Vagina (tissue), 2 donors: ENCODE data around the gene NINJ1. TPM values are rescaled to one million over a fixed set of nuclear protein-coding genes. Genes with fewer than 3 reads are reported as not detected.
"Not testable (repeated sequence)": the region's sequence is repeated elsewhere in the genome, so short reads cannot be mapped to it uniquely, and the experiment has no call there.

Source experiments
- DNase-seq, 2 donors: peaks; one replicate each; pipeline ENCODE4 v3.0.0-alpha.2; 2017; ENCODE audit errors: extremely low spot score in 2 of 2
- H3K27ac ChIP-seq: fragments of 200-600 bp; sonication (generic); one replicate; pipeline ENCODE4 v1.5.1; 2019
- H3K27me3 ChIP-seq: fragments of 200-600 bp; sonication (generic); one replicate; pipeline ENCODE4 v1.5.1; 2019
- H3K36me3 ChIP-seq, 2 donors: fragments of 200-600 bp; sonication (generic); one replicate each; pipeline ENCODE4 v1.5.1; 2017 to 2019
- H3K4me1 ChIP-seq: fragments of 200-600 bp; sonication (generic); one replicate; pipeline ENCODE4 v1.5.1; 2019
- H3K4me3 ChIP-seq, 2 donors: fragments of 200-600 bp; sonication (generic); 1 replicate in 1 of 2; 2 replicates in 1 of 2; pipeline ENCODE4 v1.5.1; 2016 to 2019
- H3K9me3 ChIP-seq: fragments of 200-600 bp; sonication (generic); one replicate; pipeline ENCODE4 v1.5.1; 2019
- POLR2A ChIP-seq, 2 donors: fragments of 450-650 bp; IDR thresholded peaks; one replicate each; pipeline ENCODE4 v1.6.1; 2017; ENCODE audit warnings: antibody characterized with exemption in 2 of 2, mild to moderate bottlenecking in 2 of 2, moderate library complexity in 2 of 2
- POLR2AphosphoS5 ChIP-seq, 2 donors: sonication (generic); formaldehyde crosslinking; IDR thresholded peaks; one replicate each; pipeline ENCODE4 v1.9.0; 2017; ENCODE audit warnings: antibody characterized with exemption in 2 of 2, mild to moderate bottlenecking in 2 of 2, low read depth in 1 of 2; ENCODE audit not compliant: insufficient read depth in 1 of 2
- intact Hi-C: fragments of 100-400 bp; cut with DNase I; formaldehyde crosslinking; loops from one replicate; pipeline ENCODE4 v1.15.1; 2023
- total RNA-seq: library from RNA; depleted of rRNA; stranded (reverse); fragments of >200 nt; gene quantifications from one replicate; pipeline ENCODE4 v1.2.3, GENCODE V29; 2016
- TF ChIP-seq, protein P1 (sequence below), 3 experiments: fragments of 450-650 bp in 2 of 3; fragments of 200-600 bp in 1 of 3; sonication (generic) in 1 of 3; IDR thresholded peaks; one replicate each; pipeline ENCODE4 v1.5.1; 2017 to 2019; ENCODE audit warnings: antibody characterized with exemption in 3 of 3, mild to moderate bottlenecking in 2 of 3, moderate library complexity in 2 of 3

Gene NINJ1
- total RNA-seq, 1 donor from 2014 or later: 78.6 TPM

DNA sequence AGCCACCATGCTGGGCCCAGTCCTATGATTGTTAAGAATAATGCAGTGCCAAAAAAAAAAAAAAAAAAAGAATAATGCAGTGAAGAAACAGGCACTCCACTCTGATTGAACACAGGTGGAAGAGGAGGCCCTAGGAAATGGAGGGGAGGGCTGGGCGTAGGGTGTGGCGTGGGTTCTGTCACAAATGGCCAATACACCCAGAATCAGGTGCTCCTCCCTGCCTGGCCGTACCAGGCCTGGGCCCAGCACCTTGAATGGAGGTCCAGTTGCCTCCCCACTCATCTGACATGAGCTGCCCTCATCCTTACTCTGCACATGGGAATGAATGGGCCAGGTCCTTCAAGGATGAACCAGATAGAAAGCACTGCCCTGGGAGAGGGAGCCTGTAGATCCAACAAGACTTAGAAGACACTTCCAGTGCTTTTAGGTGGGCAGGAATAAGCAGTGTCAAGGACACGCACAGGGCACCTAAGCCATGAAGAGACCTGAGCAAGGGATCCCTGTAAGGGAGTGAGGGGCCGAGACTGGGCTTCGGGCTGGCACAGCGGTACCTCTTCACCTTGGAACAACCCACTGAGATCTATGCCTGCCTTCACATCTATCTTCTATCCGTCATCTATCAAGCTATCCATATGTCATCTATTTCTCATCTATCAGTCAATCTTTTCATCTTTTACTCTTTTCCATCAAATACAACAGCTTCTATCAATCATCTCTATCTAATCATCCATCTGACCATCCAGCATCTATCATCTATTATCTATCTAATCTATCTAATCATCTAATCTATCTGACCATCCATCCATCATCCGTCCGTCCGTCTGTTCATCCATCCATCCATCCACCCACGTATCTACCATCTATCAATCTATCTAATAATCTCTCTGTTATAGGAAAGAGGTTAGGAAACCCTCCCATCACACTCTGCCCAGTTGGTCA, 15.9 kb downstream of the NINJ1 start:
- no peak for DNase-seq
- H3K27ac ChIP-seq: no peak overlapping the region
- intact Hi-C loops: no loop called here
- no peaks in the 10 kb centered on the region for H3K9me3 ChIP-seq
- peaks cover 26% of the 10 kb centered on the region for H3K4me1 ChIP-seq
- H3K4me3 ChIP-seq: no peak overlapping the region
- peaks cover 0 to 13% of the 10 kb centered on the region in 2 donors for H3K36me3 ChIP-seq
- no peaks in the 10 kb centered on the region for H3K27me3 ChIP-seq
- no peak for TF ChIP-seq POLR2AphosphoS5 (IDR thresholded peaks at IDR 0.05; ENCODE audit: insufficient read depth in 1 of 2, low read depth in 1 of 2)
- TF ChIP-seq, protein P1, sequence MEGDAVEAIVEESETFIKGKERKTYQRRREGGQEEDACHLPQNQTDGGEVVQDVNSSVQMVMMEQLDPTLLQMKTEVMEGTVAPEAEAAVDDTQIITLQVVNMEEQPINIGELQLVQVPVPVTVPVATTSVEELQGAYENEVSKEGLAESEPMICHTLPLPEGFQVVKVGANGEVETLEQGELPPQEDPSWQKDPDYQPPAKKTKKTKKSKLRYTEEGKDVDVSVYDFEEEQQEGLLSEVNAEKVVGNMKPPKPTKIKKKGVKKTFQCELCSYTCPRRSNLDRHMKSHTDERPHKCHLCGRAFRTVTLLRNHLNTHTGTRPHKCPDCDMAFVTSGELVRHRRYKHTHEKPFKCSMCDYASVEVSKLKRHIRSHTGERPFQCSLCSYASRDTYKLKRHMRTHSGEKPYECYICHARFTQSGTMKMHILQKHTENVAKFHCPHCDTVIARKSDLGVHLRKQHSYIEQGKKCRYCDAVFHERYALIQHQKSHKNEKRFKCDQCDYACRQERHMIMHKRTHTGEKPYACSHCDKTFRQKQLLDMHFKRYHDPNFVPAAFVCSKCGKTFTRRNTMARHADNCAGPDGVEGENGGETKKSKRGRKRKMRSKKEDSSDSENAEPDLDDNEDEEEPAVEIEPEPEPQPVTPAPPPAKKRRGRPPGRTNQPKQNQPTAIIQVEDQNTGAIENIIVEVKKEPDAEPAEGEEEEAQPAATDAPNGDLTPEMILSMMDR (IDR thresholded peaks at IDR 0.05): no peak
- no peak for TF ChIP-seq POLR2A (IDR thresholded peaks at IDR 0.05)

GRCh38 chr9:93117521-93117920, 16.5 kb downstream of the NINJ1 start:
- Histone ChIP-seq H3K36me3 (peaks cover 0 to 19% of the 10 kb centered on the region in 2 donors), H3K4me1 (peaks cover 26% of the 10 kb centered on the region)
- DNase-seq, H3K27ac ChIP-seq, H3K27me3 ChIP-seq, H3K9me3 ChIP-seq, H3K4me3 ChIP-seq, intact Hi-C loops: not testable (repeated sequence)

DNA sequence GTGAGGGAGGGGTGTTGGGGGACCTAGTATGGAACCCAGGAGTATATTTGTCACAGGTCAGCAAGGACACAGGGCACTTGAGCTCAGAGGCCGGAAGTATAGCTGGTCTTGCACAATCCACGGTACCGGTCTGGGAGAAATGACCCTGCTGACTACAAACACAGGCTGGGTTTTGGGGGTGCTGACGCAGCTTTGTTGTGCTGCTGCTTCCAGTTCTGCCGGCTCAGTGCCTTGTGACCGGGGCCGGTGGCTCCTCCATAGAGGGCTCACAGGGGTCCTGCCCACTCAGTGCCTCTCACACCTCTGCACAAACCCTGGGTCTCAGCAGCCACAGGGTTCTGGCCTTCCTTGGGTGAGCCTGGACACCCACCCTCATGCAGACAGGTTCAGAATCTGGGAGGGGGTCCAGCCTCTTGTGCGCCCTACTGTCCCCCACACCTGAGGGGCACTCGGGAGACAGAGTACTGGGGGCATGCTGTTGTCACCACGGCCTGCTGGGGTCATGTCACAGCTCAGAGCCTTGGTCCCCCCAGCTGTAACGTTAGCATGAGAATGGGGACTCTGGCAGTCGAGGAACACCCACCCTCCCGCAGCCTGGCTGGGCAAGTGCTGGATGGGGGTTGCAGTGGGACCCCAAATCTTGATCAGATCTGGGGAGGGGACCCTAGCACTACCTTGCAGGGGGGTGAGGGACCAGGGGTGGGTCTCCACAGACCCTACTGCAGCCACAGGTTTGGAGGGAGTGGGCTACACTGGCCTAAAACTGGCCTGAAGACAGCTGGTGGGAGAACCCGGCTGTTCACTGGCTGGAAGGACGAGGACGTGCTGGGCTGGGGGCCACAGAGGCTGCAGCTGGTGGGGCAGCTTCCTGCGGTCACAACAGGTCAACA, 17.7 kb downstream of the NINJ1 start:
- intact Hi-C loops: no loop called here
- peaks cover 0 to 16% of the 10 kb centered on the region in 2 donors for H3K36me3 ChIP-seq
- H3K27ac ChIP-seq: peak overlapping the region; percentile 33
- DNase-seq: no peak
- H3K4me1 ChIP-seq: peaks cover 26% of the 10 kb centered on the region
- TF ChIP-seq POLR2A (IDR thresholded peaks at IDR 0.05) (no peak), POLR2AphosphoS5 (IDR thresholded peaks at IDR 0.05; ENCODE audit: insufficient read depth in 1 of 2, low read depth in 1 of 2) (peak in 1 of 2 donors; percentile 59)
- TF ChIP-seq, protein P1 (IDR thresholded peaks at IDR 0.05): no peak
- no peak overlapping the region for H3K4me3 ChIP-seq
- H3K9me3 ChIP-seq: no peaks in the 10 kb centered on the region
- no peaks in the 10 kb centered on the region for H3K27me3 ChIP-seq

DNA sequence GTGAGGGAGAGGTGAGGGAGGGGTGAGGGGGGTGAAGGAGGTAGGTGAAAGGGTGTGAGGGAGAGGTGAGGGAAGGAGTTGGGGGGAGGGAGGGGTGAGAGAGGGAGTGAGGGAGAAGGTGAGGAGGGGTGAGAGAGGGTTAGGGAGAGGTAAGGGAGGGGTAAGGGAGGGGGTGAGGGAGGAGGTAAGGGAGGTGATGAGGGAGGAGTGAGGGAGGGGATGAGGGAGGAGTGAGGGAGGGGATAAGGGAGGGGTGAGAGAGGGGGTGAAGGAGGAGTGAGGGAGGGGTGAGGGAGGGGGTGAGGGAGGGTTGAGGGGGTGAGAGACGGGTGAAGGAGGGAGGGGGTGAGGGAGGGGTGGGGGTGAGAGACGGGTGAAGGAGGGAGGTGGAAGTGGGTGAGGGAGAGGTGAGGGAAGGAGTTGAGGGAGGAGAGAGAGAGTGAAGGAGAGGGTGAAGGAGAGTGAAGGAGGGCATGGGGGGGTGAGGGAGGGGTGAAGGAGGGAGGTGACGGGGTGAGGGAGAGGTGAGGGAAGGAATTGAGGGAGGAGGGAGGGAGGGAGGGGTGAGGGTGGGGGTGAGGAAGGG, 18.5 kb downstream of the NINJ1 start:
- H3K4me3 ChIP-seq: no peak overlapping the region
- H3K4me1 ChIP-seq: peaks cover 21% of the 10 kb centered on the region
- H3K27ac ChIP-seq: peak overlapping the region; percentile 33
- peaks cover 0 to 23% of the 10 kb centered on the region in 2 donors for H3K36me3 ChIP-seq
- intact Hi-C loops: no loop called here
- DNase-seq: no peak
- no peaks in the 10 kb centered on the region for H3K27me3 ChIP-seq
- TF ChIP-seq POLR2A (IDR thresholded peaks at IDR 0.05) (no peak), POLR2AphosphoS5 (IDR thresholded peaks at IDR 0.05; ENCODE audit: insufficient read depth in 1 of 2, low read depth in 1 of 2) (no peak)
- TF ChIP-seq, protein P1 (IDR thresholded peaks at IDR 0.05): no peak
- no peaks in the 10 kb centered on the region for H3K9me3 ChIP-seq

DNA sequence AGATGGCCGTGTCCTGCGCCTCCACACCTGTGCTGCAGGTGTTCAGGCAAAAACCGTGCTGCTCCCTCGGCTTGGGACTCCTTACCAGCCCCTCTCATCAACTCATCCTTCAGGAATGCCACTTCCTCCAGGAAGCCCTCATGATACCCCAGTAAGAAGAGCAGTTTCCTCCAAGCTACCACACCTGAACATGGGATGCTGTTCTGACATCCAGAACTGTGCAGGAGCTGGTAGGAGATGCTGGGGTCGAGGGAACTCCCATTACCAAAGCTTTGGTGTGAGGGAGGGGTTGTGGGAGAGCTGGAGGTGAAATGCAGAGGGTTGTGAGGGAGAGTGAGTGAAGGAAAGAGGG, 19.1 kb downstream of the NINJ1 start:
- intact Hi-C loops: no loop called here
- Histone ChIP-seq H3K9me3 (no peaks in the 10 kb centered on the region), H3K36me3 (peaks cover 0 to 25% of the 10 kb centered on the region in 2 donors), H3K4me3 (no peak overlapping the region), H3K27me3 (no peaks in the 10 kb centered on the region), H3K27ac (no peak overlapping the region), H3K4me1 (peaks cover 15% of the 10 kb centered on the region)
- no peak for TF ChIP-seq POLR2A (IDR thresholded peaks at IDR 0.05)
- TF ChIP-seq POLR2AphosphoS5 (IDR thresholded peaks at IDR 0.05; ENCODE audit: insufficient read depth in 1 of 2, low read depth in 1 of 2): no peak
- TF ChIP-seq, protein P1 (IDR thresholded peaks at IDR 0.05): no peak
- no peak for DNase-seq
